Glomerular endothelial cell (primary cell): Measurements from ENCODE around the gene GRAMD1A. TPM values are rescaled to one million over a fixed set of nuclear protein-coding genes. Genes with fewer than 3 reads are reported as not detected.
"Not testable (repeated sequence)": the region's sequence is repeated elsewhere in the genome, so short reads cannot be mapped to it uniquely, and the experiment has no call there.

Experiments used
- DNase-seq: peaks from one replicate; pipeline ENCODE4 v3.0.0-alpha.2; 2011; ENCODE audit warnings: low read depth, low spot score; ENCODE audit errors: extremely low read depth
- total RNA-seq: library from RNA; depleted of rRNA; stranded (reverse); fragments of >200 nt; gene quantifications from 2 replicates; pipeline ENCODE4 v1.2.3, GENCODE V29; 2015

GRAMD1A gene
- total RNA-seq, 1 donor from 2014 or later, result 127 TPM

GRCh38 chr19:34975056-34975455 lies 25.1 kb upstream of the GRAMD1A start:
- no peak for DNase-seq

GRCh38 chr19:34976611-34977010 lies 23.5 kb upstream of the GRAMD1A start:
- DNase-seq, result no peak

- DNase-seq, result no peak
Measured at GRCh38 chr19:34979819-34980640, 20.1 kb upstream of the GRAMD1A start.

- no peak for DNase-seq
Measured at GRCh38 chr19:34982275-34982674, 17.8 kb upstream of the GRAMD1A start.

GRCh38 chr19:34983786-34984185 lies 16.3 kb upstream of the GRAMD1A start:
- DNase-seq, result no peak

GRCh38 chr19:34984287-34984686 lies 15.8 kb upstream of the GRAMD1A start:
- no peak for DNase-seq

- no peak for DNase-seq
Measured at GRCh38 chr19:34985249-34986022, 14.7 kb upstream of the GRAMD1A start.

- DNase-seq, result no peak
Measured at GRCh38 chr19:34988119-34988518, 12.0 kb upstream of the GRAMD1A start.

- no peak for DNase-seq
Measured at GRCh38 chr19:34989298-34989697, 10.8 kb upstream of the GRAMD1A start.

GRCh38 chr19:34990578-34991192 lies 9.4 kb upstream of the GRAMD1A start:
- DNase-seq, result no peak

- no peak for DNase-seq
Measured at GRCh38 chr19:34991542-34992333, 8.4 kb upstream of the GRAMD1A start.

GRCh38 chr19:34992582-34992981 lies 7.5 kb upstream of the GRAMD1A start:
- not testable (repeated sequence) for DNase-seq

GRCh38 chr19:34994286-34994642 lies 5.9 kb upstream of the GRAMD1A start:
- no peak for DNase-seq

GRCh38 chr19:34994643-34995541 lies 5.2 kb upstream of the GRAMD1A start:
- no peak for DNase-seq

GRCh38 chr19:34995551-34995950 lies 4.6 kb upstream of the GRAMD1A start:
- DNase-seq, result no peak

- DNase-seq, result no peak
Measured at GRCh38 chr19:34997071-34997617, 3.0 kb upstream of the GRAMD1A start.

- not testable (repeated sequence) for DNase-seq
Measured at GRCh38 chr19:34998224-34998623, 1.9 kb upstream of the GRAMD1A start.

GRCh38 chr19:34998777-34999497 lies 1.2 kb upstream of the GRAMD1A start:
- no peak for DNase-seq

GRCh38 chr19:35000338-35000646 lies 169 bp downstream of the GRAMD1A start:
- no peak for DNase-seq
